IMR-90 (cell line): ENCODE data around the gene CENPF.

Experiments used
- BHLHE40 ChIP-seq: fragments of 150-350 bp; IDR thresholded peaks from 2 replicates; pipeline ENCODE4 v1.6.1; 2016; ENCODE audit warnings: mild to moderate bottlenecking, low read depth, low read length
- CEBPB ChIP-seq: IDR thresholded peaks from 2 replicates; pipeline ENCODE4 v1.6.1; 2012; ENCODE audit warnings: low read depth, low read length, improper control_type of control experiment
- CTCF ChIP-seq: conservative IDR thresholded peaks from 2 replicates; pipeline ENCODE4 v1.5.1; 2012; ENCODE audit warnings: mild to moderate bottlenecking, low read depth, low read length, improper control_type of control experiment
- MXI1 ChIP-seq: IDR thresholded peaks from 2 replicates; pipeline ENCODE4 v1.6.1; 2012; ENCODE audit warnings: low read depth, mild to moderate bottlenecking, low read length, moderate library complexity, borderline replicate concordance
- POLR2A ChIP-seq: IDR thresholded peaks from 2 replicates; pipeline ENCODE4 v1.6.1; 2012; ENCODE audit warnings: mild to moderate bottlenecking, low read depth, low read length
- RAD21 ChIP-seq: IDR thresholded peaks from 2 replicates; pipeline ENCODE4 v1.6.1; 2012; ENCODE audit warnings: low read length, improper control_type of control experiment
- RCOR1 ChIP-seq: IDR thresholded peaks from 2 replicates; pipeline ENCODE4 v1.6.1; 2012; ENCODE audit warnings: mild to moderate bottlenecking, low read length, improper control_type of control experiment; ENCODE audit not compliant: insufficient replicate concordance
- USF2 ChIP-seq: fragments of 150-350 bp; IDR thresholded peaks from 2 replicates; pipeline ENCODE4 v1.6.1; 2017; ENCODE audit warnings: mild to moderate bottlenecking, antibody characterized with exemption, low read length, low read depth

- TF ChIP-seq POLR2A = no peak
- TF ChIP-seq CTCF = no peak
- TF ChIP-seq RCOR1 = no peak
- no peak for TF ChIP-seq MXI1
- TF ChIP-seq CEBPB = no peak
- TF ChIP-seq USF2 = no peak
- TF ChIP-seq BHLHE40 = no peak
- no peak for TF ChIP-seq RAD21
Observed at GRCh38 chr1:214583113-214583512, 19.9 kb upstream of the CENPF start.
